ENCODE measurements around the gene CRMP1. TPM values are rescaled to one million over a fixed set of nuclear protein-coding genes. Genes with fewer than 3 reads are reported as not detected.

Gene CRMP1
- total and polyA plus RNA-seq, 3 donors from 2014 or later: 5.0 to 9.4 (median 8.9) TPM

- WGBS, 2 donors: 82 to 86% methylated on average over 12 of the region's 12 CpGs
- no peak overlapping the region for H3K27ac ChIP-seq
- H3K9me3 ChIP-seq: no peaks in the 10 kb centered on the region
- no peaks in the 10 kb centered on the region for H3K36me3 ChIP-seq (ENCODE audit: low read depth, missing control alignments)
- no peaks in the 10 kb centered on the region for H3K4me1 ChIP-seq
- DNase-seq: no peak
- no peaks in the 10 kb centered on the region for H3K27me3 ChIP-seq
- no peak overlapping the region for H3K4me3 ChIP-seq
- TF ChIP-seq CTCF (IDR thresholded peaks at IDR 0.05): no peak
- TF ChIP-seq POLR2A (IDR thresholded peaks at IDR 0.05): no peak
- intact Hi-C loops (cut with DNase I; ENCODE audit: low total_unique reads): no loop called here
Measured at GRCh38 chr4:5810770-5811430, 82.0 kb downstream of the CRMP1 start.

- DNase-seq: no peak
- TF ChIP-seq CTCF (IDR thresholded peaks at IDR 0.05): no peak
- Histone ChIP-seq H3K9me3 (no peaks in the 10 kb centered on the region), H3K4me3 (no peak overlapping the region), H3K36me3 (ENCODE audit: low read depth, missing control alignments) (no peaks in the 10 kb centered on the region), H3K27ac (no peak overlapping the region), H3K27me3 (no peaks in the 10 kb centered on the region), H3K4me1 (no peaks in the 10 kb centered on the region)
- WGBS, 2 donors: 100% methylated on average over 2 to 3 of the region's 3 CpGs
- intact Hi-C loops (cut with DNase I; ENCODE audit: low total_unique reads): no loop called here
Measured at GRCh38 chr4:5810151-5810550, 82.7 kb downstream of the CRMP1 start.

- no peaks in the 10 kb centered on the region for H3K9me3 ChIP-seq
- H3K36me3 ChIP-seq (ENCODE audit: low read depth, missing control alignments): no peaks in the 10 kb centered on the region
- no peaks in the 10 kb centered on the region for H3K27me3 ChIP-seq
- WGBS, 2 donors: 77 to 91% methylated on average over 7 to 12 of the region's 12 CpGs
- H3K4me1 ChIP-seq: no peaks in the 10 kb centered on the region
- TF ChIP-seq POLR2A (IDR thresholded peaks at IDR 0.05) (no peak), CTCF (IDR thresholded peaks at IDR 0.05) (no peak)
- no peak for DNase-seq
- intact Hi-C loops (cut with DNase I; ENCODE audit: low total_unique reads): no loop called here
- H3K27ac ChIP-seq: no peak overlapping the region
- H3K4me3 ChIP-seq: no peak overlapping the region
Measured at GRCh38 chr4:5809216-5809776, 83.6 kb downstream of the CRMP1 start.

- Histone ChIP-seq H3K27me3 (no peaks in the 10 kb centered on the region), H3K4me3 (no peak overlapping the region), H3K9me3 (no peaks in the 10 kb centered on the region), H3K27ac (no peak overlapping the region), H3K4me1 (no peaks in the 10 kb centered on the region), H3K36me3 (ENCODE audit: low read depth, missing control alignments) (no peaks in the 10 kb centered on the region)
- no peak for DNase-seq
- 74% methylated on average over 9 to 10 of the region's 10 CpGs for WGBS, 2 donors
- TF ChIP-seq CTCF (IDR thresholded peaks at IDR 0.05) (no peak), POLR2A (IDR thresholded peaks at IDR 0.05) (no peak)
- intact Hi-C loops (cut with DNase I; ENCODE audit: low total_unique reads): no loop called here
Measured at GRCh38 chr4:5808081-5808741, 84.7 kb downstream of the CRMP1 start.
